Sciatic nerve (tissue), 2 donors: ENCODE results near the gene SNX27. TPM values are rescaled to one million over a fixed set of nuclear protein-coding genes. Genes with fewer than 3 reads are reported as not detected.
"Not testable (repeated sequence)": the region's sequence is repeated elsewhere in the genome, so short reads cannot be mapped to it uniquely, and the experiment has no call there.

ENCODE experiments used
- ATAC-seq: fragments of 200-7000 bp; cut with Tn5 transposase; one replicate; pipeline ENCODE4 v1.9.1; 2020; ENCODE audit warnings: mild to moderate bottlenecking, moderate library complexity
- DNase-seq: peaks from one replicate; pipeline ENCODE4 v3.0.0-alpha.2; 2020; ENCODE audit warnings: low spot score
- intact Hi-C: fragments of 100-400 bp; cut with DNase I; formaldehyde crosslinking; loops from one replicate; pipeline ENCODE4 v1.14.2; 2022
- total RNA-seq: library from RNA; stranded (reverse); fragmentation: NEBNext Ultra II Directional; extraction: Animal tissue kit (Norgen Biotek cat#: 25700); gene quantifications from one replicate; pipeline ENCODE4 v1.2.1, GENCODE V29; 2021
- donor health status: DM: no; HTN: no; CAD: no.
- donor health status: DM: no; HTN: no; CAD: no.

Gene SNX27
- total RNA-seq, 1 donor from 2014 or later = 60.4 TPM

GRCh38 chr1:151596166-151596953 is 15.5 kb upstream of the SNX27 start:
- intact Hi-C loops = loop anchor here (10.0 kb wide), 1 partner anchor 138 kb away; no protein-coding TSS in a partner anchor
- DNase-seq = no peak
- ATAC-seq = no peak

DNA sequence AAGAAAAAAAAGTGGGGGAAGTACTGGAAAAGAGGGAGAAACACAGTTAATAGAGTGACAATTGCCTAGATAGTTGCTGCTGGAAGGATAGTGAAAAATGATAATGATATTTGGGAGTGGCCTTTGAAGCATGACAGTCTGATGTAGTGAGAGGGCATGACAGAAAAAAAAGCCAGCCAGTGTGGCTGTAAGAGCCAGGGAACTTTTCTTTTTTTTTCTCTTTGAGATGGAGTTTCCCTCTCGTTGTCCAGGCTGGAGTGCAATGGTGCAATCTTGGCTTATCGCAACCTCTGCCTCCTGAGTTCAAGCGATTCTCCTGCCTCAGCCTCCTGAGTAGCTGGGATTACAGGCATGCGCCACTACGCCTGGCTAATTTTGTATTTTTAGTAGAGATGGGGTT is 9.3 kb upstream of the SNX27 start:
- ATAC-seq, DNase-seq, intact Hi-C loops: not testable (repeated sequence)

- ATAC-seq (no peak), DNase-seq (no peak)
- intact Hi-C loops = no loop called here
Observed at GRCh38 chr1:151604291-151604690, 7.6 kb upstream of the SNX27 start.

- ATAC-seq = no peak
- no peak for DNase-seq
- intact Hi-C loops = no loop called here
Observed at GRCh38 chr1:151606384-151606783, 5.5 kb upstream of the SNX27 start.

DNA sequence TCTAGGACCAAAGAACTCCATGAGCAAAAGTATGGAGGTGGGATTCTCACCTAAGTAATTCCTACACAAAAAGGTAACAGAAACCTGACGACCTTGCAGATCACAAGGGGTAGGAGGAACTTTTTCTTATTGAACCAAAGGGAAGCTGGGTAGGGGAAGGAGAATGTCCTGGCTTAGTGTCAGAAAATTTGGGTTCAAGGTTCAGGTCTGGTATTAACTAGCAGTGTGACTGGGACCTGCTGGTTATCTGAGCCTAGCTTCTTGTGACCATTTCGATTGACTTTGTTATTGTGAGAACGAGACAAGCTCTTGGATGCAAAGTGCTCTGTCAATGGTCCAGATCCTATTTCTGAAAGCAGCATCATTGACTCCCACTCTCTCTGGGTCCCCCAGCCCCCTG is 5.0 kb upstream of the SNX27 start:
- intact Hi-C loops = no loop called here
- no peak for DNase-seq
- no peak for ATAC-seq

DNA sequence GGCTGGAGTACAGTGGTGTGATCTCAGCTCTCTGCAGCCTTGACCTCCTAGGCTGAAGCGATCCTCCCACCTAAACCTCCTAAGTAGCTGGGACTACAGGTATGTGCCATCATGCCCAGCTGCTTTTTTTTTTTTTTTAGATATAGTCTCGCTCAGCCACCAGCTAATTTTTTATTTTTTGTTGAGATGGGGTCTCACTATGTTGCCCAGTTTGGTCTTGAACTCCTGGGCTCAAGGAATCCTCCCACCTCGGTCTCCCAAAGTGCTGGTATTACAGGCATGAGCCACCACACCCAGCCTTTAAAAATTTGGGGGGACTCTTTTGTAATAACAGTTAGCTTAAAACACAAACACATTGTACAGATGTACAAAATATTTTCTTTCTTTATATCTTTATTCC is 1.7 kb upstream of the SNX27 start:
- intact Hi-C loops = no loop called here
- ATAC-seq = no peak
- DNase-seq = no peak

- ATAC-seq (peak; percentile 86), DNase-seq (no peak)
- intact Hi-C loops = no loop called here
Observed at GRCh38 chr1:151611288-151611790, 511 bp upstream of the SNX27 start.

DNA sequence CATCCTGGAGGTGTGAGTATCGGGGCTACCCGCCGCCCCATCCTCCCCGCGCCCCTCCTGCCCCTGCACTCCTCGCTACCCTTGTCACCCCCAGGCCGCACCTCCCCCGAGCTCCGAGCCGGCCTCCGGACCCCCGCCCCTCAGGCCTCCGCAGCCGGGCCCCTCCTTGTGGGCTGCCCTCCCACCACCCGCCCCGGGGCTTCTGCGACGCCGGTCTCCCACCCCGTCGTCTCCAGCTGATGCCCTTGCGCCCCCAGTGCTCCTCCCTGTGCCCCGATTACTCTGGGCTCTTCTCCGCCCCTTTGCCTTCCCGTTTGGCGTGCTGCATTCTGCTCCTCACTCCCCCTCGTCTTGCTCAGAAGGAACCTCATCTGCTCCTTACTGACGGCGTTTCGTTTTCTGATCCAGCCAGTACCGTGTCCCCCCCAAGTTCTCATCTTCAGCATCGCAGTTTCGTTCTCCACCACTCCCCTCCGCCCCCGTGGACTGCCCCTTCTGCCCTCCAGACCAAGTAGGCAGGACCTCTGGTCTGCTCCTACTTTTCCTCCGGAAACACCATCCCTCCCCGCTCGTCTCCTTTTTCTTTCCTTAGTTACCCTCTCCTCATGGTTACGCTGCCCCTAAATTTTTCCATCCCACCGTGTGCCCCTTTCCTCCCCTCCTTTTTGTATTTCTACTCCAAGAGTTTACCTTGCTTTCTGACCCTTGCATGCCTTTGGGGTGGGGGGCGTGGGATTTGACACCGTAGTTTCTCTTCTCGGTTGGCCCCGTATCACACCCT is 841 bp downstream of the SNX27 start:
- DNase-seq (peak; percentile 70), ATAC-seq (peak; percentile 31)
- intact Hi-C loops = no loop called here

DNA sequence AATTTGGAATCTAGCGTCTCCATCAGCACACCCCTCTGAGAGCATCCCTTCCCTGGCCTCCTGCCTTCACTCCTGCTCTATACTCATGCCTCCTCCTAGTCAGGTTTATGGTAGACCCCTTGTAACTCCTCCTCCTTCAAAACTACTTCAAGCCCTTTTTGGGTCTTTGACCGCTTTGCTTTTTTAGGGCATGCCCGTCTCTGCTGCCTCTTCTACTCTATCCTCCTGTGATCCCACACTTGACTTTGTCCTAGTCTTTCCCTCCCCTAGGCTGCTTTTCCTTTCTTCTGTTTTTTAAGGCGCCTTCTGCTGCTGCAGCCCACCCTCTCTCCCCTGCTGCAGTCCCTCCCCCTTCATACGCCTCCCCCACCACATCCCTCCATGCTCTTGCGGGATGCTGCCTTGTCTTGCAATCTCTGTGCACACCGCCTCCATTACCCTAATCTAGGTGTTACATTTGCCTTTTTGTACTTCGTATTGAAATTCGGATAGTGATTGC is 1.5 kb downstream of the SNX27 start:
- intact Hi-C loops = no loop called here
- no peak for ATAC-seq

DNA sequence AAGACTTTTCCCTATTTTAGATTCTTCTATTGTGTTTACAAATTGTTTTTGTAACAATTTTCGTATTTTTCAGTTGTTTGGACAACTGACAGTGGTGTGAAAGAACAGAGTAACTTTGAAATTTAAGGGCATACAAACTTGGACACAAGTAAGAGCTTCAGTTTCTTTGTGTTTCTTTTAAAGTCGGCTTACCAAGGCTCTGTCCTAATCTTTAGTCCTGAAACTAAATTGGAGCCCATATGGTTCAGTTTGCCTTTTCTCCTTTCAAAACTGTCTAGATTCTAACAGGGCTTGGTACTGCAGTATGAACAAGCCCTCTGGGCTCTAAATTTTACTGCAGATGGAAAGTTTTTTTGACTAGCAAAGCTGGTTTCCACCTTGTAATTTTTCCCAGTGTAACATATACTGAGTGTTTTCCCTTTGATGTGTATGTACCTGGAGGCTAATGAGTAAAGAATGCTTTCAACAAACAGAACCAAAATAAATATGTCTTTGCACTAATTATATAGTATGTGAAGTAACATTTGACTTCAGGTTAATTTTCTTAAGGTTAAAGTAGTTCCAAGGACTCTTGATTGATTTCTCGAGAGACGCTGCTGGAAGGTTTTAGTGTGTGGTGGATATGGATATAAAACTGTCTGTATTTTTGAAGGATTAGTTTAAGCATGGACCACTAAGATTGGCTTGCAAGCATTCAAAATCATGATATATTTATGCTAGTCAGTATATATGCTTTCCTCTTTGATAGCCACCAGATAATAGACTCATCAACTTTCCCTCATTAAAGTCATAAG is 4.1 kb downstream of the SNX27 start:
- no peak for DNase-seq
- no peak for ATAC-seq
- intact Hi-C loops = no loop called here

More for the DNA sequence above, 1.5 kb downstream of the SNX27 start:
- DNase-seq = no peak

DNA sequence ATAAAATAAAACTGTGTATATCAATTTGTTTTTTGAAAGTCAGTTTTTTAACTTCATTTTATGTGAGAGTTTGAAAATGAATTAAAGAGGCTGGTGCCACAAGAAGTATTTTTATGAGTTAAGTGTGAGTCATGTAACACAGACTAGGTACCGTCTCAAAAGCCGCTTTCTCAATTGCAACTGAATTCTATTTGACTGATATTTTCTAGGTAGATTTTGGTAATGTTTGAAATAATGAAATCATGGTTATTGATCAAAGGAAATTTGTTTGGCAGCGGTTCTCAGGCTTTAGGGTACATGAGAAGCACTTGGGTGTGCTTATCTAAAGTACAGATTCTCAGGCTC is 4.6 kb downstream of the SNX27 start:
- ATAC-seq (no peak), DNase-seq (no peak)
- intact Hi-C loops = no loop called here

GRCh38 chr1:151618003-151618402 is 6.2 kb downstream of the SNX27 start:
- intact Hi-C loops = no loop called here
- DNase-seq (no peak), ATAC-seq (no peak)

DNA sequence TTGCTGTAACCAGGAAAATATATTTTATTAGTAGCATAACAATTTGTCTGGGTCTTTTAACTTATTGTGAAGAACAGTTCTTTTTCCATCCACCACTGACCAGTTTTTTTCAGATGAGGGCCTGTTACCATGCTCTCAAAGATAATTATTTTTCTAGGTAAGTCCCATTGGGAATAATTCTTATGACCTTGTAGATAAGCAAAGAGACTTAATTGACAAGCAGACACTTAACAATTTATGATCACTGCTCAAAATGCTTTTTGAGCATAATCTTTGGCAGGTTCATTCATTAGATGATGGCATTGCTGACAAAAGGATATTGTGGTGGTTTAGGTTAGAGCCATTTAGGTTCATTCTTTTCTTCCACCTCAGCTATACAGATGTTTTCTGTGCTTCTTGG is 6.6 kb downstream of the SNX27 start:
- intact Hi-C loops = no loop called here
- ATAC-seq = no peak

GRCh38 chr1:151618996-151619395 is 7.1 kb downstream of the SNX27 start:
- intact Hi-C loops, ATAC-seq, DNase-seq: not testable (repeated sequence)

More for the DNA sequence above, 6.6 kb downstream of the SNX27 start:
- DNase-seq = no peak

DNA sequence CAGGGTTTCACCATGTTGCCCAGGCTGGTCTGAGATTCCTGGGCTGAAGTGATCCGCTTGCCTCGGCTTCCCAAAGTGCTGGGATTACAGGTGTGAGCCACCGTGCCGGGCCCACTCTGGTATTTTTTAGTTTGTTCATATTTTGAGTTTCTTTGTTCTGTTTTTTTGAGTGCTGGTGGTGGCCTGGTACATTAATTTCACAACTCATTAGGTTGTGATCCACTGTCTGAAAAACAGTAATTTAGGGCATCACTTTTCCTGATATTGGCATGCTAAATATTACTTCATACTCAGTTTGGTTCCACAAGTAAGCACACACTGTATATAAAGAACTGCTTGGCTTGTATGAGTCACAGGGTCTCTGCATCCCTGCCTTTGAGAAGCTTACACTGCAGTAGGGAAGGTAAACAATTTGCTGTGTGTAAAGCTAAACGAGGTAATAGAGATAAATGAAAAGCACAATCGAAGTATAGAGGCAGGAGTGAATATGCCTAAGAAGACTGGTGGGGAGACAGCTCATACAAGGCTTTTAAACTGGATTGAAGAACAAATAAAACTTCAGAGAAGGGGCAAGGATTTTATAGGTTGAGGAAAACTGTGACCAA is 7.7 kb downstream of the SNX27 start:
- intact Hi-C loops = no loop called here
- DNase-seq (no peak), ATAC-seq (peak; percentile 38)

DNA sequence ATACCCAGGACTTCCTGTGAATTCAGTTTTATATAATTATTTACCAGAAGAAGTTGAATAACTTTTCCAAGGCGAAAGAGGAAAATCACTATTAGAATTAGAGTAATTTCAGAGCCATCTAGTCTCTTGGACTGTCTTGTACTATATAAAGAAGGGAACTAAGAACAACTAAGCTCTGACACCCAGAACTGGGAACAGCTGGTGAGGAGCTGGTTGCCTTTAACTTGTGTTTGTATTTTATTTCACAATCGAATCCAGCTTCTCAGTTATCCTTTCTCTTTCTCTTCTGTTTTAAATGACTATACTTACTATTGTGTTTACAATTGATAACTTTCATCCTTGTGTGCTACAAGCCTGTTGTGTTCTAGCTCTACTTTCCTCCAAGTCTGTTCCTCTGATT is 8.4 kb downstream of the SNX27 start:
- intact Hi-C loops = no loop called here
- DNase-seq (no peak), ATAC-seq (peak; percentile 83)

- intact Hi-C loops = no loop called here
- ATAC-seq (peak; percentile 77), DNase-seq (no peak)
Observed at GRCh38 chr1:151621351-151621750, 9.5 kb downstream of the SNX27 start.

DNA sequence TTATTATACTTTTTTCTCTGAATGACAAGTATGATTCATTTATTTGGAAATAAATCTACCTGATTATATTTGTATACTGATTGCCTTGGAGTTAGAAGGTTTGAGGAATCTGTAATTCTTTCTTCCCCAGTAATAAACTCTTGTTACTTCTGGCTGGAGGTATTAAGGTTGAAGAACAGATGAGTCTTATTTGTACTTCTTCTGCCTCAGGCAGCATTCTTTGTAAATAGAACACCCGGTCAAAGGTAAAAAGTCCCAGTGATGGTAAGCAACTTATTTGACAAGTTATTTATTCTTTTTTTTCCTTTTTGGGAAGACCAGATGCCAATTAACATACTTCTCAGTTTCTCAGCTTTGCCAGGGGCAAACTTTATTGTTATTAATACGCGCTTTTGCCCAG is 12.9 kb downstream of the SNX27 start:
- DNase-seq (no peak), ATAC-seq (no peak)
- intact Hi-C loops = no loop called here
